ENCODE results near the gene TOX4.
"Not testable (repeated sequence)": the region's sequence is repeated elsewhere in the genome, so short reads cannot be mapped to it uniquely, and the experiment has no call there.

Gene TOX4

DNA sequence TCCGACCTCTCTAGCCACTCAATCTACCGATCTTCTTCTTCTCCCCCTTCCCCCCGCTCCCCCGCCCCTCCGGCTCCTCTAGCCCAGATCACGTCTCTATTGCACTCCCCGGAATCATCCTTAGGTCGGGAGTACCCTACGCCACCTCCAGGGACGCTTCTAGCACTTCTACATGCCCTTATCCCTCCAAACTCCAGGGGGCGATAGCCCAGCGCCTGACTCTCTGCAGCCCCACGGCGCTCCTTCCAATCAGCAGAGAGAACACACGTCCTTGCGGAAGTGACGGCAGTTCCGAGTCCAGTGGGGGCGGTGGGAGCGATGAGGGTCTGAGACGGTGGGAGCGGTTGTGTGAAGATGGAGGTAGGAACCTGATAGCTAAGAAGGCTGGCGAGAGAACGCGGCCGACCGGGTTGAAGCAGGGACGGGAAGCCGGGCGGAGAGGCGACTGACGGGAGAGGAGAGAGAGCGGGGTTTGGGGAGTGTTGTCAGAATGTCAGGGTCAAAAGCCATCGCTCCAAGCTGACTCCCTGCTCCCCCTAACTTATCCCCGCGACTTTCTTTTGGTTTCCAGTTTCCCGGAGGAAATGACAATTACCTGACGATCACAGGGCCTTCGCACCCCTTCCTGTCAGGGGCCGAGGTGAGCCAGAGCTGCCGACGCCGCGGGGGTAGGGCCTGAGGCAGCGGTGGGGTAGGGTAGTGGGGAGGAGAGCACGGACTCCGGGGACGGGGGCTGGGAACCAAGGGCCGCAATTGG lies at the start of gene TOX4, which contains the start of gene RAB2B:
Gene TOX4 (plus strand): TSS at position 271 of the 757 bp plus-strand sequence. CDS start 84 bp downstream, at position 355.
Gene RAB2B (minus strand): TSS at position 35 of the 757 bp plus-strand sequence. CDS start 87 bp downstream, outside the sequence.
- H3K9me3 ChIP-seq (ENCODE audit: low read length), result no peaks in the 10 kb centered on the region
- peaks cover 20% of the 10 kb centered on the region for H3K4me1 ChIP-seq (ENCODE audit: insufficient read depth, low read length)
- H3K27me3 ChIP-seq (ENCODE audit: control insufficient read depth in 1 of 2, insufficient read depth in 2 of 2, low read length in 2 of 2), result no peaks in the 10 kb centered on the region
- H3K27ac ChIP-seq (ENCODE audit: low read depth, low read length), result peak within 1 kb of the TSS; percentile 79
- peak within 1 kb of the TSS; percentile 98 for H3K9ac ChIP-seq (ENCODE audit: low read length)
- peak within 1 kb of the TSS; percentile 84 to 86 for H3K4me3 ChIP-seq (ENCODE audit: low read depth in 1 of 2, low read length in 2 of 2)
- peaks cover 5% of the 10 kb centered on the region for H3K36me3 ChIP-seq (ENCODE audit: insufficient read depth, low read length)

DNA sequence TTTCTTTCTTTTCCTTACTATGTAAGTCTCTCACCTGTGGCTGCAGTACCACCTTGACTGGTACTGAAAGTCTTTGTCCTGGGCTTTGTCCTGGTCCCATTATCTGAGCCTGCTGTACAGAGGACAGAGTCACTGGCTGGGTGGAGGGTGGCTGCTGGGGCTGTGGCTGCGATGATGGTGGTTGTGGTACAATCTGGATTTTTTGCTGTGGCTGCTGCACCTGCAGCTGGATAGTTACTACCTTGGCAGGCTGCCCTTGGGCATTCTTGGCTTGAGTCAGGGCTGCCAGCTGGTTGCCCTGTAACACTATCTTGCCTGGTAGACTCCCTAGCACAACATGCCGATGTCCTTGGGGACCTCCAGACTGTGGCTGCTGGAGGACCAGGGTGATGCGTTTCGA lies 48.1 kb upstream of the TOX4 start:
- Histone ChIP-seq H3K9ac (ENCODE audit: low read length) (no peak overlapping the region), H3K27ac (ENCODE audit: low read depth, low read length) (no peak overlapping the region), H3K4me1 (ENCODE audit: insufficient read depth, low read length) (no peaks in the 10 kb centered on the region), H3K36me3 (ENCODE audit: insufficient read depth, low read length) (peaks cover 63% of the 10 kb centered on the region), H3K9me3 (ENCODE audit: low read length) (no peaks in the 10 kb centered on the region), H3K4me3 (ENCODE audit: low read depth in 1 of 2, low read length in 2 of 2) (no peak overlapping the region), H3K27me3 (ENCODE audit: control insufficient read depth in 1 of 2, insufficient read depth in 2 of 2, low read length in 2 of 2) (no peaks in the 10 kb centered on the region)

GRCh38 chr14:21431126-21431525 lies 45.9 kb upstream of the TOX4 start:
- peaks cover 49% of the 10 kb centered on the region for H3K36me3 ChIP-seq (ENCODE audit: insufficient read depth, low read length)
- no peaks in the 10 kb centered on the region for H3K27me3 ChIP-seq (ENCODE audit: control insufficient read depth in 1 of 2, insufficient read depth in 2 of 2, low read length in 2 of 2)
- H3K4me1 ChIP-seq (ENCODE audit: insufficient read depth, low read length), result peaks cover 14% of the 10 kb centered on the region
- no peak overlapping the region for H3K27ac ChIP-seq (ENCODE audit: low read depth, low read length)
- H3K9ac ChIP-seq (ENCODE audit: low read length), result no peak overlapping the region
- H3K9me3 ChIP-seq (ENCODE audit: low read length), result no peaks in the 10 kb centered on the region
- no peak overlapping the region for H3K4me3 ChIP-seq (ENCODE audit: low read depth in 1 of 2, low read length in 2 of 2)

DNA sequence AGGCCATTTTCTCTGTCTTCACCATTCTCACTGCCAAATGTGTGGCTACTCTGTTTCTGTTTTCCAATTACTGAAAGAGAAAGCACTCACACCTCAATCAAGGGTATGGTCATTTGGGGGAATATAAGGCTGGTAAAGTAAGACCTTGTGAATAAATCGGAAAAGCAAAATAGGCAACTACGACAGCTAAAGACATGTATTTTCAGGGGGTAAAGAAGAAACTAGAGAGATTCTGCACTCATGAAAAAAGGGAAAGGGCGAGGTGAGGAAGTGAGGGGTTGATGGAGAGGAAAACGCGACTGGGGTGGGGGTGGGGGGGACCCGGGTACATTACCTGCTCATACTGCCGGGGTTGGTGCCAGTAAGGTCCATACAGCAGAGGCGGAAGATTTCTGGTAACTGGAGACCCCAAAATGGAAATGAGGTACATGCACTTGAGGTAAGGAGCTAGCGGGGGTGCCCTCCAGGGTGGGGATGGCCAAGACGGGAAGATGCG lies 40.4 kb upstream of the TOX4 start:
- Histone ChIP-seq H3K9ac (ENCODE audit: low read length) (peak overlapping the region; percentile 91), H3K27me3 (ENCODE audit: control insufficient read depth in 1 of 2, insufficient read depth in 2 of 2, low read length in 2 of 2) (no peaks in the 10 kb centered on the region), H3K4me1 (ENCODE audit: insufficient read depth, low read length) (peaks cover 23% of the 10 kb centered on the region), H3K27ac (ENCODE audit: low read depth, low read length) (peak overlapping the region; percentile 85), H3K36me3 (ENCODE audit: insufficient read depth, low read length) (peaks cover 2% of the 10 kb centered on the region), H3K9me3 (ENCODE audit: low read length) (no peaks in the 10 kb centered on the region), H3K4me3 (ENCODE audit: low read depth in 1 of 2, low read length in 2 of 2) (peak overlapping the region; percentile 80 to 87)

DNA sequence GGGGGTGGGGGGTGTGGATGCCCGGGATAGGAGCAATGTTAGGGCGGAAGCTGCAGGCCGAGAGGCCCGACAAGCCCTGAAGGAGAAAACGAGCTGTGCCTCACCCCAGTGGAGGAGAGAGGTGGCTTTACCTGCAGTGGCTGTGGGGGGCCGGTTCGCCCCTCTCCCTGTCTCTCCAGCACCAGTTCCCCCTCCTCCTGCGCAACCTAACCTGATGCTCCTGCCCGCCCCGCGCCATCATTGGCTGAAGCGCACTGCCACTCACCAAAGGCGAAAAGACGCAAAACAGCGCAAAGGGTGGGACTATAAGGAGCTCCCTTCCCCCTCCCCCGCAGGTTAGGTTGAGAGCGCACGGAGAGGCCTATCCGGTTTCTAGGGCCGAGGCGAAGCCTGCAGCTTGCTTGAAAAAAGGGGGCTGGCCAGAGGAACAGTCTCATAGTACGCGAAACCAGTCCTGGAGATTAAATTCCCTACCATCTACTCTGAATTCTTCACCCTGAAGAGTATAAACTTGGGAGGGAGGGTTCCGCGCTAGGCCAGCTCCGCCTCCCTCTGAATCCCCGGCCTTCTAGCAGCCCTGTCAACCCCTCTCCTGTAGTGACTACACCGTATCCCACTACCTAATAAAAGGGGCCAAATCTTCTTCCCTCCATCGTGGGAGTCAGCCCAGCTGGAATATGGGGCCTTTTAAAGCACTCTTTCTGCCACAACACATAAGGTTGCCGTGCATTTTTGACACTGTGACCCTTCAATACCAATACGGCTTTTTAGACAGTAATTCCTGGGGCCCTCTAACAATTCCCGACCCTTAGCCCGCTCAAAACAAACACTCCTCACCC lies 39.7 kb upstream of the TOX4 start:
- Histone ChIP-seq H3K9ac (ENCODE audit: low read length) (peak overlapping the region; percentile 91), H3K27me3 (ENCODE audit: control insufficient read depth in 1 of 2, insufficient read depth in 2 of 2, low read length in 2 of 2) (no peaks in the 10 kb centered on the region), H3K4me3 (ENCODE audit: low read depth in 1 of 2, low read length in 2 of 2) (peak overlapping the region; percentile 80 to 87), H3K36me3 (ENCODE audit: insufficient read depth, low read length) (no peaks in the 10 kb centered on the region), H3K27ac (ENCODE audit: low read depth, low read length) (peak overlapping the region; percentile 85), H3K4me1 (ENCODE audit: insufficient read depth, low read length) (peaks cover 23% of the 10 kb centered on the region), H3K9me3 (ENCODE audit: low read length) (no peaks in the 10 kb centered on the region)

GRCh38 chr14:21440859-21441258 lies 36.1 kb upstream of the TOX4 start:
- no peaks in the 10 kb centered on the region for H3K9me3 ChIP-seq (ENCODE audit: low read length)
- H3K27ac ChIP-seq (ENCODE audit: low read depth, low read length), result no peak overlapping the region

GRCh38 chr14:21442657-21443056 lies 34.3 kb upstream of the TOX4 start:
- H3K9me3 ChIP-seq (ENCODE audit: low read length); H3K27me3 ChIP-seq (ENCODE audit: control insufficient read depth in 1 of 2, insufficient read depth in 2 of 2, low read length in 2 of 2); H3K4me1 ChIP-seq (ENCODE audit: insufficient read depth, low read length); H3K4me3 ChIP-seq (ENCODE audit: low read depth in 1 of 2, low read length in 2 of 2); H3K36me3 ChIP-seq (ENCODE audit: insufficient read depth, low read length); H3K9ac ChIP-seq (ENCODE audit: low read length); H3K27ac ChIP-seq (ENCODE audit: low read depth, low read length): not testable (repeated sequence)

More at GRCh38 chr14:21440859-21441258, 36.1 kb upstream of the TOX4 start:
- no peak overlapping the region for H3K4me3 ChIP-seq (ENCODE audit: low read depth in 1 of 2, low read length in 2 of 2)
- peaks cover 12% of the 10 kb centered on the region for H3K4me1 ChIP-seq (ENCODE audit: insufficient read depth, low read length)
- no peaks in the 10 kb centered on the region for H3K27me3 ChIP-seq (ENCODE audit: control insufficient read depth in 1 of 2, insufficient read depth in 2 of 2, low read length in 2 of 2)
- H3K9ac ChIP-seq (ENCODE audit: low read length), result no peak overlapping the region
- no peaks in the 10 kb centered on the region for H3K36me3 ChIP-seq (ENCODE audit: insufficient read depth, low read length)

DNA sequence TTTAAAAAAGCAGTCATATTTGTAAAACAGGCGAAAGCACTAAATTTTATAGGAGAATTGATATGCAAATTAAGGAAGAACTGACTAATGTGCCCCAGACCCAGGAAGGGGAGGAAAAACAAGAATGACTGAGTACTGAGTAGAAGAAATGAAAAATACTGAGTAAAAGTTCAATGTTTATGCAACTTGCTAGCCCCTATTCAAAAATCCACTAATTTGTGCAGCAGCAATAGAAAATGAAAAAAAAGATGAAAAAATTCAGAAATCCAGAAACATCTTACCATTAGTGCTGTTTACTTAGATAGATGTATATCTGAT lies 27.1 kb upstream of the TOX4 start:
- Histone ChIP-seq H3K4me3 (ENCODE audit: low read depth in 1 of 2, low read length in 2 of 2) (no peak overlapping the region), H3K4me1 (ENCODE audit: insufficient read depth, low read length) (peaks cover 11% of the 10 kb centered on the region), H3K27me3 (ENCODE audit: control insufficient read depth in 1 of 2, insufficient read depth in 2 of 2, low read length in 2 of 2) (no peaks in the 10 kb centered on the region), H3K9ac (ENCODE audit: low read length) (no peak overlapping the region), H3K36me3 (ENCODE audit: insufficient read depth, low read length) (no peaks in the 10 kb centered on the region), H3K9me3 (ENCODE audit: low read length) (no peaks in the 10 kb centered on the region), H3K27ac (ENCODE audit: low read depth, low read length) (no peak overlapping the region)

DNA sequence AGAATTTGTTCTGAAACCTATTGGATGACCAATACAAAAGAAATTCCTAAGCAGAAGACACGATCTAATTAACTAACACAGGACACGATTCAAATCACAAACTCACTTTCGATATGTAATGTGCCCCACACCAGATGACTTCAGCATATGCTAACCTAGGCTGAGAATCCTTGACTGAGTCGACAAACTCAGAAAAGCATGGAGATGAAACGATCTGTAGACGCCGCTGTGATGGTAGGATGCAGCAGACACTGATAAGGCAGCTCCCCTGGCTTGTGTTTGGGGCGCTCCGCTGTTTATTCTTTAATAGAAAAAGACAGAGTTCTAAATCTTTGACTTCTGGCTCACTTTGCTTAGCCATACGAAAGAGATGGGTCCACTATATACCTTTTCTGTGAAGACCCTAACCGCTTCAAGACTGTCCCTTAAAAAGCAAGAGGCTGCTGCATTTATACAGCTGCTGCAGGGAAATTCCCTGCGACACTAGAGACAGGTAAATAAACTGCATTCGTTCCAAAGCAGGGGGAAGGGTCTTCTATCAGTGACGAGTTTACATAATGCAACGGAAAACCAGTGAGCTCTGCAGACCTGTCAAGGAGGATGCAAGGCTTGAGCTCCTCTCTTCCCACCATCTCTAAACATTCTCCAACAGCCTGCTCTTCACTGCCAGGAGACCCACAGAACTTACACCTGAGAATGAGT lies 22.0 kb upstream of the TOX4 start:
- Histone ChIP-seq H3K4me1 (ENCODE audit: insufficient read depth, low read length) (peaks cover 13% of the 10 kb centered on the region), H3K36me3 (ENCODE audit: insufficient read depth, low read length) (no peaks in the 10 kb centered on the region), H3K9ac (ENCODE audit: low read length) (peak overlapping the region; percentile 53), H3K4me3 (ENCODE audit: low read depth in 1 of 2, low read length in 2 of 2) (peak overlapping the region; percentile 55 to 64), H3K27ac (ENCODE audit: low read depth, low read length) (peak overlapping the region; percentile 83), H3K27me3 (ENCODE audit: control insufficient read depth in 1 of 2, insufficient read depth in 2 of 2, low read length in 2 of 2) (no peaks in the 10 kb centered on the region), H3K9me3 (ENCODE audit: low read length) (no peaks in the 10 kb centered on the region)

DNA sequence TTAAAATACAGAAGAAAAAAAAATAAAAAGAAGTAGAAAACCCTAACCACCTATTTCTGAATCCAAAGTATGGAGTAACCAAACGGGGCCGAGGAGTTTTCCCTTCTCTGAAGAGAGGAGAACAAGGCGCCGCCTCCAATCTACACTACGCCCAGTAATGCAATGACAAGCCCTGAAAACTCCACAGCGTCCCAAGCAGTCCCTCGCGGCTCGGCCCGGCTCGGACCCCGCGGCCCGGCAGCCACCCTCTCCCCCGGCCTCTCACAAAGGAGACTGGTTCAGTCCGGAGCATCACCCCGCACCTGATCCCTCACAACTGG lies 21.4 kb upstream of the TOX4 start:
- Histone ChIP-seq H3K27me3 (ENCODE audit: control insufficient read depth in 1 of 2, insufficient read depth in 2 of 2, low read length in 2 of 2) (no peaks in the 10 kb centered on the region), H3K4me3 (ENCODE audit: low read depth in 1 of 2, low read length in 2 of 2) (peak overlapping the region; percentile 55 to 64), H3K36me3 (ENCODE audit: insufficient read depth, low read length) (no peaks in the 10 kb centered on the region), H3K4me1 (ENCODE audit: insufficient read depth, low read length) (peaks cover 13% of the 10 kb centered on the region), H3K9me3 (ENCODE audit: low read length) (no peaks in the 10 kb centered on the region), H3K9ac (ENCODE audit: low read length) (peak overlapping the region; percentile 53), H3K27ac (ENCODE audit: low read depth, low read length) (peak overlapping the region; percentile 83)
